Neutrophil (primary cell): ENCODE results near the gene ADAMTS2.

Experiments
- H3K27ac ChIP-seq: fragments of 200-600 bp; sonication (generic); 2 replicates; pipeline ENCODE4 v1.5.1; 2016; ENCODE audit warnings: mild to moderate bottlenecking, moderate library complexity
- H3K27me3 ChIP-seq: fragments of 200-600 bp; sonication (generic); 2 replicates; pipeline ENCODE4 v1.6.0; 2016; ENCODE audit warnings: mild to moderate bottlenecking
- H3K36me3 ChIP-seq: fragments of 200-600 bp; sonication (generic); 2 replicates; pipeline ENCODE4 v1.5.1; 2017
- H3K4me1 ChIP-seq, 2 experiments: fragments of 200-600 bp in 1 of 2; sonication (generic) in 1 of 2; 1 replicate in 1 of 2; 2 replicates in 1 of 2; pipeline versions ENCODE4 v1.5.1 to v1.6.1; 2013 to 2016; ENCODE audit warnings: low read depth in 1 of 2, low read length in 1 of 2, mild to moderate bottlenecking in 1 of 2, moderate library complexity in 1 of 2; ENCODE audit not compliant: control insufficient read depth in 1 of 2, insufficient read depth in 1 of 2
- H3K4me3 ChIP-seq, 2 experiments: fragments of 200-600 bp in 1 of 2; sonication (generic) in 1 of 2; 1 replicate in 1 of 2; 2 replicates in 1 of 2; pipeline ENCODE4 v1.5.1; 2013 to 2016; ENCODE audit warnings: low read depth in 1 of 2, low read length in 1 of 2, mild to moderate bottlenecking in 1 of 2, moderate library complexity in 1 of 2
- H3K9me3 ChIP-seq: fragments of 200-600 bp; sonication (generic); 2 replicates; pipeline ENCODE4 v1.5.1; 2016
- CTCF ChIP-seq: fragments of 200-600 bp; sonication (generic); IDR thresholded peaks from 2 replicates; pipeline ENCODE4 v1.5.1; 2016; ENCODE audit warnings: antibody characterized with exemption

The ADAMTS2 gene

DNA sequence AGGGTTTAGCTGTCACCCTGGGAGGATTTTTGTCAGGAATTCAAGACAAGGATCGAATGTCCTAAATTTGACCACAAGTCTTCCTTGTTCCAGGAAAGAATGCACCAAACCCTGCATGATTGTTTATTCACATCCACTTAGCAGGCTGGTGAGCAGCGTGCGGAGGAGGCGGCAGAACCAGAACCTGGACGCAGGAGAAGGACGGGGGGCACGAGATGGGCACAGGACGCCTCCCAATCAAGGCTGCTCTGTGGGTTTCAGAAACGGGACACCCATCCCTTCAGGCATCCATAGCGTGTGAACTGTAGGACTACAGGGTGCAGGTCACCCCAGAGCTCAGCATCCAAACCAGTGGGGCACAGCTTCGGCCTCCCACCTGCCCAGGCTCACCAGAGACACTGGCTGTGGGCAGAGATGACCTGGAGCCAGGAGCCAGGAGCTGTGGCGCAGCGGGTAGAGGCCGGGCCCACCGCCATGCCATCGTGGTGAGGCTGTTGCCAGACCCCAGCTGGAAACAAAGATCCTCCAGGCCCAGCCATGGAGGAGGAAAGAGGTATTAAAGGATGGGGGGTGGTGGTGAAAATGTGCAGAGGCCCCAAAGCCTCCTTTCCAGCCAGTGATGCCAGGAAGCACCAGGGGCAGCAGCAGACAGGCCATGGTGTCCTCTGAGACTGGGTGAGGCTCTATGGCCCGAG lies 32.3 kb upstream of the ADAMTS2 start:
- Histone ChIP-seq H3K4me1 (no peaks in the 10 kb centered on the region), H3K27me3 (no peaks in the 10 kb centered on the region), H3K36me3 (no peaks in the 10 kb centered on the region), H3K4me3 (no peak overlapping the region), H3K27ac (no peak overlapping the region), H3K9me3 (no peaks in the 10 kb centered on the region)
- TF ChIP-seq CTCF: no peak

GRCh38 chr5:179376701-179377420 lies 31.6 kb upstream of the ADAMTS2 start:
- no peak for TF ChIP-seq CTCF
- Histone ChIP-seq H3K4me3 (no peak overlapping the region), H3K27ac (no peak overlapping the region)

GRCh38 chr5:179375831-179376365 lies 30.6 kb upstream of the ADAMTS2 start:
- Histone ChIP-seq H3K4me1 (no peaks in the 10 kb centered on the region), H3K9me3 (no peaks in the 10 kb centered on the region), H3K27ac (no peak overlapping the region), H3K4me3 (no peak overlapping the region), H3K36me3 (no peaks in the 10 kb centered on the region), H3K27me3 (no peaks in the 10 kb centered on the region)
- TF ChIP-seq CTCF: no peak

More at GRCh38 chr5:179376701-179377420, 31.6 kb upstream of the ADAMTS2 start:
- no peaks in the 10 kb centered on the region for H3K9me3 ChIP-seq
- no peaks in the 10 kb centered on the region for H3K4me1 ChIP-seq
- H3K36me3 ChIP-seq: no peaks in the 10 kb centered on the region
- no peaks in the 10 kb centered on the region for H3K27me3 ChIP-seq

DNA sequence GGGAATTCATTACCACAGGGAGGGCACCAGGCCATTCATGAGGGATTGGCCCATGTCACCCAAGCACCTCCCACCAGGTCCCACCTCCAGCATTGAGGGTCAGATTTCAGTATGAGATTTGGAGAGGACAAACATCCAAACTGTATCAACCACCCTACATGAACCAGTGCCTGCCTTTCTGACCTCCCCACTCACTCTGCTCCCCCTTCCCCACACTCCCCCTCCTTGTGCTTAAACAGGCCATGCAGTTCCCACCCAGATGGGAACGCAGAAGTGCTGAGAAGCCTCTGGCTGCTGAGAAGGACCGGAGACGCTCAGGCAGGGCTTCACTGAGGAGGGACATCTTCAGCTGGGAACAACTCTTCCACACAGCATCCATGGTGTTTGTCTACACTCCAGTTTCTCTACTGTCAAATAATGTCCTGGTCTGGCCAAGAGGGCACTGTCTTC lies 30.0 kb upstream of the ADAMTS2 start:
- Histone ChIP-seq H3K27me3 (no peaks in the 10 kb centered on the region), H3K9me3 (no peaks in the 10 kb centered on the region), H3K4me3 (no peak overlapping the region), H3K4me1 (no peaks in the 10 kb centered on the region), H3K36me3 (no peaks in the 10 kb centered on the region), H3K27ac (no peak overlapping the region)
- no peak for TF ChIP-seq CTCF

DNA sequence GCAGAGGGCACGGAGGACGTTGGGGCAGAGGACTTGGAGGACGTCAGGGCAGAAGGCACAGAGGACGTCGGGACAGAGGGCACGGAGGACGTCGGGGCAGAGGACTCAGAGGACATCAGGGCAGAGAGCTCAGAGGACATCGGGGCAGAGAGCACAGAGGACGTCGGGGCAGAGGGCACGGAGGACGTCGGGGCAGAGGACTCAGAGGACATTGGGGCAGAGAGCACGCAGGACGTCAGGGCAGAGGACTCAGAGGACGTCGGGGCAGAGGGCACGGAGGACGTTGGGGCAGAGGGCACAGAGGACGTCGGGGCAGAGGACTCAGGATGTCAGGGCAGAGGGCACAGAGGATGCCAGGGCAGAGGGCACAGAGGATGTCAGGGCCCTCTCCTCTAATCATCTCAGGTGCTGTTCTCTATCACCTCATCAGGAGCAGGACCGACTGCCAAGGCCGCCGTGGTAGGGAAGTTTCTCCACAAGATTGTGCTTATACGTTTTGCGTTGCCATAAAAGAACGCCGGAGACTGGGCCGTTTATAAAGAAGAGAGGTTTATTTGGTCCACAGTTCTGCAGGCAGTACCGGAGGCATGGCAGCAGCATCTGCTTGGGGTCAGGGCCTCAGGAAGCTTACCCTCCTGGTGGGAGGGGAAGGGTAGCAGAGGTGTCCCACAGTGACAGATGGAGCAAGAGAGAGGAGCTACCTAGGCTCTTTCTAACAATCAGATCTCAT lies 29.4 kb upstream of the ADAMTS2 start:
- Histone ChIP-seq H3K27me3 (no peaks in the 10 kb centered on the region), H3K36me3 (no peaks in the 10 kb centered on the region), H3K9me3 (no peaks in the 10 kb centered on the region), H3K4me1 (no peaks in the 10 kb centered on the region), H3K27ac (no peak overlapping the region), H3K4me3 (no peak overlapping the region)
- no peak for TF ChIP-seq CTCF
